Measurements from ENCODE around the gene FBF1. TPM values are rescaled to one million over a fixed set of nuclear protein-coding genes. Genes with fewer than 3 reads are reported as not detected.

Gene FBF1
- total and polyA plus RNA-seq, 12 donors, result 3.1 to 87.6 (median 17.4) TPM

DNA sequence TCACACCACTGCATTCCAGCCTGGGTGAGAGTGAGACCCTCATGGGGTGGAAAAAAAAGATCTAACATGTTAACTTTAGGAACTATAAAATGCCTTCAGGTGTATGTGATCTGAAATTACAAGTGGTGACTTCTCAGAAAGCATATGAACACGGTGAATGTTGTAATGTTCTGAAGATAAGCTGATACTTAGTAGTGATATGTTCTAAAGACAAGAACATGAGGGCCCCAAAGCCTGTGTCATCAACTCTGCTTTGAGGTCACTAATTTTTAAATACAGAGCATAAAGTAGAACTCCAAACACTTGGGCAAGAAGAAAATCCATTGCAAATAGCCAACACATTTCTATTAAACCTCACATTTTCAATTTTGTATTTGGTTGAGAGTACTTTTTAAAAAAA, 2.6 kb upstream of the FBF1 start:
- H3K36me3 ChIP-seq (replicated peaks in 1 of 2), result peaks cover 0 to 38% of the 10 kb centered on the region in 2 donors
- WGBS, 4 donors, result 74 to 95% (median 86%) methylated on average over 1 of the region's 1 CpG
- no peak overlapping the region for H3K4me3 ChIP-seq
- H3K27me3 ChIP-seq, result no peaks in the 10 kb centered on the region
- TF ChIP-seq POLR2A (IDR thresholded peaks at IDR 0.05), result no peak
- H3K4me1 ChIP-seq (replicated peaks in 1 of 2), result peaks cover 0 to 14% of the 10 kb centered on the region in 2 donors
- H3K27ac ChIP-seq, result no peak overlapping the region
- H3K9me3 ChIP-seq (replicated peaks in 1 of 3), result no peaks in the 10 kb centered on the region
- no peak for DNase-seq
- intact Hi-C loops (cut with DNase I), result no loop called here

DNA sequence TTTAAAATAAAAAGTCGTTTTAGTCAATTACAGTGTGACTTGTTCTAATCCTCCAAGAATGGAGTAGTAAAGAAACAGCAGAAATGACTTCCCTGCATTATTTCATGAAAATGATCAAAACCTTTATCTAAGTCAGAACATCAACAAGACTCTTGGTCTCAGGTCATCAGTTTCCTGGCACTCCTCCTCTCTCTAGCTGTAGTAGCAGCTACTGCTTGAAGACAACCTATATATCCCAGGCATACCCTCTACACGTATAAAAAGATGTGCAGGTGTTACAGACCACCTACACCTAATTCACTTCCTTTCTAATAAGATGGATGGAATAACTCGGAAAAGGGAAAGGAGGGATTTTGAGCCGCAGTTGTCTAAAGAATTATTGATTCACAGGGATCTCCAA, 1.6 kb upstream of the FBF1 start:
- 88 to 92% (median 91%) methylated on average over 4 of the region's 4 CpGs for WGBS, 4 donors
- Histone ChIP-seq H3K27ac (no peak overlapping the region), H3K27me3 (no peaks in the 10 kb centered on the region), H3K9me3 (replicated peaks in 1 of 3) (no peaks in the 10 kb centered on the region), H3K4me1 (replicated peaks in 1 of 2) (peaks cover 0 to 14% of the 10 kb centered on the region in 2 donors), H3K4me3 (no peak overlapping the region), H3K36me3 (replicated peaks in 1 of 2) (peaks cover 0 to 28% of the 10 kb centered on the region in 2 donors)
- DNase-seq, result no peak
- TF ChIP-seq, protein P1, sequence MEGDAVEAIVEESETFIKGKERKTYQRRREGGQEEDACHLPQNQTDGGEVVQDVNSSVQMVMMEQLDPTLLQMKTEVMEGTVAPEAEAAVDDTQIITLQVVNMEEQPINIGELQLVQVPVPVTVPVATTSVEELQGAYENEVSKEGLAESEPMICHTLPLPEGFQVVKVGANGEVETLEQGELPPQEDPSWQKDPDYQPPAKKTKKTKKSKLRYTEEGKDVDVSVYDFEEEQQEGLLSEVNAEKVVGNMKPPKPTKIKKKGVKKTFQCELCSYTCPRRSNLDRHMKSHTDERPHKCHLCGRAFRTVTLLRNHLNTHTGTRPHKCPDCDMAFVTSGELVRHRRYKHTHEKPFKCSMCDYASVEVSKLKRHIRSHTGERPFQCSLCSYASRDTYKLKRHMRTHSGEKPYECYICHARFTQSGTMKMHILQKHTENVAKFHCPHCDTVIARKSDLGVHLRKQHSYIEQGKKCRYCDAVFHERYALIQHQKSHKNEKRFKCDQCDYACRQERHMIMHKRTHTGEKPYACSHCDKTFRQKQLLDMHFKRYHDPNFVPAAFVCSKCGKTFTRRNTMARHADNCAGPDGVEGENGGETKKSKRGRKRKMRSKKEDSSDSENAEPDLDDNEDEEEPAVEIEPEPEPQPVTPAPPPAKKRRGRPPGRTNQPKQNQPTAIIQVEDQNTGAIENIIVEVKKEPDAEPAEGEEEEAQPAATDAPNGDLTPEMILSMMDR (IDR thresholded peaks at IDR 0.05), result no peak
- no peak for TF ChIP-seq POLR2A (IDR thresholded peaks at IDR 0.05)
- intact Hi-C loops (cut with DNase I), result no loop called here

DNA sequence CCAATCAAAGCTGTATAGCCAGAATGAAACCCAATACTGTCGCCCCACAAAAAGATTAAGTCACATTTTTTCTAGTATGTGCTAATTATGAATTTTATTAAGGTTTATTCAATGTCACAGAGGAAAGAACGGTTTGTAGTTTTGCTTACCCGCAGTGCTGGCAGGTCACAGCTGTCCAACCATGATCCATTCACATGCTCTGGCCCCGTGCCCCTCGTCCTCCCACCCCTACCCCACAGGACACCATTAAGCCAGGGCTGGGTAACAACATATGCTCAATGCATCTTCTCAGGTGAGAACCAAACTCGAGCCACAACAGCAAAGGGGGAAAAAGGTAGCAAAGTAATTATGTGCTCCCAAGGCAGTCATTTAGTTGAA, 589 bp upstream of the FBF1 start:
- peak overlapping the region in 1 of 4 donors; percentile 76 for H3K4me3 ChIP-seq
- peaks cover 0 to 18% of the 10 kb centered on the region in 2 donors for H3K36me3 ChIP-seq (replicated peaks in 1 of 2)
- TF ChIP-seq POLR2A (IDR thresholded peaks at IDR 0.05), result no peak
- TF ChIP-seq, protein P1 (IDR thresholded peaks at IDR 0.05), result no peak
- 36 to 42% (median 37%) methylated on average over 6 of the region's 6 CpGs for WGBS, 4 donors
- intact Hi-C loops (cut with DNase I), result no loop called here
- H3K4me1 ChIP-seq (replicated peaks in 1 of 2), result peaks cover 0 to 14% of the 10 kb centered on the region in 2 donors
- peak in 2 of 7 donors; percentile 23 to 61 for DNase-seq
- H3K9me3 ChIP-seq (replicated peaks in 1 of 3), result no peaks in the 10 kb centered on the region
- H3K27me3 ChIP-seq, result no peaks in the 10 kb centered on the region
- peak overlapping the region in 2 of 5 donors; percentile 24 to 64 for H3K27ac ChIP-seq

DNA sequence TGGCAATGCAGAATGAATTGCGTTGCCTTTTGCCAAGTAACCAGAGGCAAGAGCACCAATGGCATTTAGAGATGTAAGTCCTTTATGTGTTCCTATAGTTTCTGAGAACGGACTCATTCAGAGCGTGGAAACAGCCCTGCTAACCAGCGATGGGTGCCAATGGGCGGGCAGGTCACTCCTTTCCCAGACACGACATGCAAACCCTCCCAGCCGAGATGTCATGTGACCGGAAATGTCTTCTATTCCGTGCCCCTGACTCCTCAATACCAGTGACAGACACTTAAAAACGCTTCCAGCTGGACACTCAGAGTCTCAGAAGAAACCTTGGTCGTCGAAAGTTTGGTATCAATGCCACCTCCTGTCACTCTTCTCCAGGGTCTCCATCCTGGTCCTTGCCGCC, 3.2 kb downstream of the FBF1 start:
- Histone ChIP-seq H3K4me1 (replicated peaks in 1 of 2) (peaks cover 0 to 14% of the 10 kb centered on the region in 2 donors), H3K27me3 (no peaks in the 10 kb centered on the region), H3K4me3 (no peak overlapping the region), H3K27ac (no peak overlapping the region), H3K36me3 (replicated peaks in 1 of 2) (no peaks in the 10 kb centered on the region), H3K9me3 (replicated peaks in 1 of 3) (no peaks in the 10 kb centered on the region)
- 84 to 93% (median 88%) methylated on average over 13 of the region's 13 CpGs for WGBS, 4 donors
- no peak for TF ChIP-seq POLR2A (IDR thresholded peaks at IDR 0.05)
- TF ChIP-seq, protein P1 (IDR thresholded peaks at IDR 0.05), result no peak
- intact Hi-C loops (cut with DNase I), result no loop called here
- DNase-seq, result no peak

DNA sequence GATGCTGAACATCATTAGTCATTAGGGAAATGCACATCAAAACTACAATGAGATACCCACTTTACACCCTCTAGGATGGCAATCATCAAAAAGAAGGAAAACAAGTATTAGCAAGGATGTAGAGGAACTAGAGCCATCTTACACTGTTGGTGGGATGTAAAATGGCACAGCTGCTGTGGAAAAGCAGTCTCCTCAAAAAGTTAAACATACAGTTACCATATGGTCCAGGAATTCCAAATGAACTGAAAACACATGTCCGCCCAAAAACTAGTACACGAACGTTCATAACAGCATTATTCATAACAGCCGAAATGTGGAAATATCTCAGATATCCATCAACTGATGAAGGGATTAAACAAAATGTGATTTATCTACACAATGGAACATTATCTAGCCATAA, 7.0 kb downstream of the FBF1 start:
- intact Hi-C loops (cut with DNase I), result no loop called here
- WGBS, 4 donors, result 73 to 88% (median 86%) methylated on average over 4 of the region's 4 CpGs
- no peaks in the 10 kb centered on the region for H3K27me3 ChIP-seq
- TF ChIP-seq, protein P1 (IDR thresholded peaks at IDR 0.05), result no peak
- TF ChIP-seq POLR2A (IDR thresholded peaks at IDR 0.05), result no peak
- DNase-seq, result no peak
- no peak overlapping the region for H3K4me3 ChIP-seq
- H3K27ac ChIP-seq, result no peak overlapping the region
- no peaks in the 10 kb centered on the region for H3K36me3 ChIP-seq (replicated peaks in 1 of 2)
- no peaks in the 10 kb centered on the region for H3K9me3 ChIP-seq (replicated peaks in 1 of 3)
- no peaks in the 10 kb centered on the region for H3K4me1 ChIP-seq (replicated peaks in 1 of 2)

All from adrenal gland (tissue), 12 donors.